Erythroblast (primary cell): Measurements from ENCODE around the gene PDE1C.

Experiments
- DNase-seq, 2 experiments: peaks; one replicate each; lab custom pipeline; 2025; lab: John Stamatoyannopoulos, UW
- GATA1 ChIP-seq: IDR thresholded peaks from 2 replicates; pipeline ENCODE4 v1.6.1; 2011; ENCODE audit warnings: low read depth, mild to moderate bottlenecking, control low read depth, low read length, moderate library complexity
- POLR2A ChIP-seq: IDR thresholded peaks from 2 replicates; pipeline ENCODE4 v1.6.1; 2011; ENCODE audit warnings: mild to moderate bottlenecking, low read length

Gene PDE1C

GRCh38 chr7:31724696-31725095, 345.5 kb downstream of the PDE1C start:
- no peak for TF ChIP-seq POLR2A
- TF ChIP-seq GATA1 = no peak
- DNase-seq = no peak

GRCh38 chr7:31720366-31720765, 349.8 kb downstream of the PDE1C start:
- TF ChIP-seq POLR2A = no peak
- TF ChIP-seq GATA1 = no peak
- no peak for DNase-seq

- DNase-seq = no peak
- no peak for TF ChIP-seq GATA1
- no peak for TF ChIP-seq POLR2A
Measured at GRCh38 chr7:31716355-31716754, 353.9 kb downstream of the PDE1C start.

GRCh38 chr7:31710171-31710570, 360.0 kb downstream of the PDE1C start:
- DNase-seq = no peak
- no peak for TF ChIP-seq GATA1
- no peak for TF ChIP-seq POLR2A

GRCh38 chr7:31707089-31707488, 363.1 kb downstream of the PDE1C start:
- no peak for TF ChIP-seq GATA1
- no peak for TF ChIP-seq POLR2A

GRCh38 chr7:31705377-31705776, 364.8 kb downstream of the PDE1C start:
- no peak for TF ChIP-seq POLR2A
- no peak for TF ChIP-seq GATA1
- DNase-seq = no peak

More at GRCh38 chr7:31707089-31707488, 363.1 kb downstream of the PDE1C start:
- no peak for DNase-seq

- DNase-seq = no peak
- TF ChIP-seq GATA1 = no peak
- no peak for TF ChIP-seq POLR2A
Measured at GRCh38 chr7:31702354-31702753, 367.9 kb downstream of the PDE1C start.
